ENCODE measurements around the gene CCDC171.
"Not testable (repeated sequence)": the region's sequence is repeated elsewhere in the genome, so short reads cannot be mapped to it uniquely, and the experiment has no call there.

The CCDC171 gene

DNA sequence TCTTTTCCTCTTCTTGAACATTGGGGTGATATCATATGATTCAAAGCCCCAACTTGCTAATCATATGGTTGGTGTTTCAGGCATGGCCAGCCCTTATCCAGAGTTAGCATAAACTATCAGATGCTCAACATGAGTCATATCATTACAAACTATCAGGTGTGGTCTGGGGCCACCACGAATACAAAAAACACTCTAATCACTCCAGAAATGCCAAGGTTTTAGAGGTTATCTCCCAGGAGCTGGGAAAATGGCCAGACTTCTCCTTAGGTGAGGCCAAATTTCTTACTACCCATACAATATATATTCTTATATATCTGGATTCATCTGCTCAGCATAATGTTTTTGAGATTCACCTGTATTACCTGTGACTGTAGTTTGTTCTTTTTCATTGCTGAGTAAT is 210.5 kb downstream of the CCDC171 start:
- no peak for DNase-seq (ENCODE audit: low spot score)

- DNase-seq (ENCODE audit: low spot score) = no peak
These were observed 211.3 kb downstream of the CCDC171 start for GRCh38 chr9:15764131-15764530.

- DNase-seq (ENCODE audit: low spot score) = no peak
These were observed 216.7 kb downstream of the CCDC171 start for GRCh38 chr9:15769547-15769946.

DNA sequence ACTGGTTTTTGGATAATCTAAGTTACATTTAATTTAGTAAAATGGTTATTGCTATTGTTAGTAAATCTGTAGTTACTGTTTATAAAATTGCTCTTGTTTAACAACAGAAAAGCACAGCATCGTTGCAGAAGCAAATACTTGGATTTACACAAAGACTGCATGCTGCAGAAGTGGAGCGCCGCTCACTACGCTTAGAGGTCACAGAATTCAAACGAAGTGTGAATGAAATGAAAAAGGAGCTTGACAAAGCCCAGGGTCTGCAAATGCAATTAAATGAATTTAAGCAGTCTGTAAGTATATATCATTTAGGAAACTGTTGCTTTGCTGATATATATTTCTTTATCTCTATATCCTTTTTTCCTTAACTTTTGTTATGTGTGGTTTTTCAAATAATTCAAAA is 226.0 kb downstream of the CCDC171 start:
- DNase-seq (ENCODE audit: low spot score) = no peak

- DNase-seq (ENCODE audit: low spot score) = no peak
These were observed 229.3 kb downstream of the CCDC171 start for GRCh38 chr9:15782106-15782505.

- no peak for DNase-seq (ENCODE audit: low spot score)
These were observed 232.7 kb downstream of the CCDC171 start for GRCh38 chr9:15785584-15785983.

DNA sequence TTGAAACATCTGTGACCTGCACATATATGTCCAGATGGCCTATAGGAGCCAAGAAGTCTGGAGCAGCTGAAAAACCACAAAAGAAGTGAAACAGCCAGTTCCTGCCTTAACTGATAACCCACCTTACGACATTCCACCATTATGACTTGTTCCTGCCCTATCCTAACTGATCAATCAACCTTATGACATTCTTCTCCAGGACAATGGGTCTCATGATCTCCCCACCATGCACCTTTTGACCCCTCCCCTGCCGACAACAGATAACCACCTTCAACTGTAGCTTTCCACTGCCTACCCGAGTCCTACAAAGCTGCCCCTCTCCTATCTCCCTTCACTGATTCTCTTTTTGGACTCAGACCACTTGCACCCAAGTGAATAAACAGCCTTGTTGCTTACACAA is 233.8 kb downstream of the CCDC171 start:
- no peak for DNase-seq (ENCODE audit: low spot score)

GRCh38 chr9:15810219-15810899 is 257.5 kb downstream of the CCDC171 start:
- DNase-seq (ENCODE audit: low spot score) = not testable (repeated sequence)

DNA sequence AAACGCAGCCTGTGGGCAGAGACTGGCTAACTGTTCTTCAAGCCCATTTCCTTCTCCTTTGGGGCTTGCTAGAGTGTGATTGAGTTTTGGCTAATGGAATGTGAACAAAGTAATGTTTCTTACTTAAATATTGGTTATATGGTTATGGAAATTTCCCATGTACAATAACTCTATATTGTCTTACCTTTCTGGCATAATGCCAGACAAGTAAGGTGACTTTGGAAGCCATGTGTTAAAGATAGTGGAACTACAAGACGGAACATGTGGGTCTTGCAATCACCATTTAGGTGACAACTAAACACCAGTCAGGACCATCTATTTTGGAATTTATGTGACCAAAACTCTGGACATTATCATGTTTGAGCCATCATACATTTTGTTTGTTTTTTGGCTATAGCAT is 260.2 kb downstream of the CCDC171 start:
- DNase-seq (ENCODE audit: low spot score) = no peak

DNA sequence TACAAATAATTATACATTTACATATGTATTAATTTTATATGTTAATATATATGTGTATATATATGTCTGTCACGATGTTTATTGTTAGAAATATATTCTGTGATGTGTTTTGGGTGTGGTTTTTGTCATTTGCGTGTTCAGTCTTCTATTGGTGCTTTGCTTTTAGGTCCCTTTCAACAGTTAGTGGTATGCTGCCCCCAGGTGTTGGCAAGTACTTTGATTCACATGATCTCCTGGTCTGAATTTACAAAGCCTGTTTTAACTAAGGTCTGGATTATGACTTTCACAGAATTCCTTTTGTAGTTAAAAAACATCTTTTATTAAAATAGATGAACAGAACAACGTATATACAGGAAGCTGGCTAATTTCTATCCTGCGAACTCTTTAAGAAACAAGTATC is 271.5 kb downstream of the CCDC171 start:
- no peak for DNase-seq (ENCODE audit: low spot score)

- no peak for DNase-seq (ENCODE audit: low spot score)
These were observed 278.5 kb downstream of the CCDC171 start for GRCh38 chr9:15831384-15831783.

- DNase-seq (ENCODE audit: low spot score) = no peak
These were observed 281.7 kb downstream of the CCDC171 start for GRCh38 chr9:15834541-15834940.

GRCh38 chr9:15837079-15837679 is 284.3 kb downstream of the CCDC171 start:
- DNase-seq (ENCODE audit: low spot score) = peak; percentile 6

DNA sequence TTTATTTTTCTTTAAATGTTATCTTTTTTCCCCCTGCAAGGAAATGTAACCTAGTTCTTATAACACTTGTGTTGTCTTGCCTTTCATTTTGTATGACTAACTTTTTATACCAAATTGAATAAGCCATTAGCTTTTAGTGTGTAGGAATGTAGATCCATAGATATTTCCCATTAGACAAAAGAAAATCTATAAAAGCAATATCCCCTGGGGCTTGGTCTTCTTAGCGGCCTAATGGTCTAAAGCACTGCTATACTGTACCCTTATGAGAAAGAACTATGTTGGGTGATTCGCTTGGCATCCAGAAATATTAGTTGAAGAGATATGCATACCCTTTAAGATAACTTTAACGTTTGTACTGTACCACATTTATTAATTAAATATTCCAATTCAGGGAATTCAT is 289.2 kb downstream of the CCDC171 start:
- no peak for DNase-seq (ENCODE audit: low spot score)

DNA sequence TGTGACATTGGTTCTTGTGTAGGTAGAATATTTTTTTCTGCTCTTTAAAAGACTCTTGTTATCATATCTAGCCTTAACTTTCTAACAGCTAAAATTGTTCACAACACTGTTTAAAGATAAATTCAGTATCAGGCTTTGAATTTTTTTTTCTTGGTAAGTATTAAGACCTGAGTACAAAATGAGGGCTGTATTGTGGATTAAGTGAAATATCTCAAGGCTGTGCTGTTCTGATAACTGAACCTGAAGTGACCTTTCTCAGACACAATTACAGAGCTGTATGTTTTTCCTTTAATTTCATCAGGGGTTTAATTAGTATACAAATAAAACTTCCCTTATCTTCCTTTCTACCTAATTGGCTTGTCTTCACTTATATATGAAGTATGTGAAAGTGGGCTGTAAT is 290.5 kb downstream of the CCDC171 start:
- no peak for DNase-seq (ENCODE audit: low spot score)

- DNase-seq (ENCODE audit: low spot score) = no peak
These were observed 291.1 kb downstream of the CCDC171 start for GRCh38 chr9:15843931-15844330.

DNA sequence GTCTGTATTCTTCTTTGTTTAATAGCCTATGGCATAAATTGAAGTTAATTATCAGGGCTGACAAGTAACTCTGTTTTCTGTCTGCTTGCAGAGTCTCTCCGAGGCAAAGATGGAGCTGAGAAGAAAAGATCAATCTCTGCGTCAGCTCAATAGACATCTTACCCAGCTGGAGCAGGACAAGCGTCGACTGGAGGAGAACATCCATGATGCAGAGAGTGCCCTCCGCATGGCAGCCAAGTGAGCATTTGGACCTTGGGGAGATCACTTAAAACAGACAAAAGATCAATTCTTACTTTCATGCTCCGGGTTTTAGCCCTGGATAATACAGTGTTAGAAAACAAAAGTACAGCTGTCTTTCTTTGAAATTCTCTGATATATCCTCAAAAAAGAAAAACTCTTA is 293.8 kb downstream of the CCDC171 start:
- DNase-seq (ENCODE audit: low spot score) = no peak

- no peak for DNase-seq (ENCODE audit: low spot score)
These were observed 297.0 kb downstream of the CCDC171 start for GRCh38 chr9:15849871-15850270.

DNA sequence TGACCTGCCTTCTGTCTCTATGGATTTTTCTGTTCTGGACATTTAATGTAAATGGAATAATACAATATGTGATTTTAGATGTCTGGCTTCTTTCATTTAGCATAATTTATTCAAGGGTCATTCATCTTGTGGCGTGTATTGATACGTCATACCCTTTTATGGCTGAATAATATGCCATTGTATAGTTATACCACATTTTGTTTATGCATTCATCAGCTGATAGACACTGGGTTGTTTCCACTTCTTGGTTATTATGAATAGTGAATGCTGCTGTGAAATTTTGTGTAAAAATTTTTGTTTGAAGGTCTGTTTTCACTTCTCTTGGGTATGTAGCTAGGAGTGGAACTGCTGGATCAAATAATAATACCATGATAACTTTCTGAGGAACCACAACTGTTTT is 298.9 kb downstream of the CCDC171 start:
- no peak for DNase-seq (ENCODE audit: low spot score)

GRCh38 chr9:15856591-15856990 is 303.7 kb downstream of the CCDC171 start:
- DNase-seq (ENCODE audit: low spot score) = no peak

- DNase-seq (ENCODE audit: low spot score) = no peak
These were observed 314.5 kb downstream of the CCDC171 start for GRCh38 chr9:15867334-15867733.

GRCh38 chr9:15867988-15868387 is 315.1 kb downstream of the CCDC171 start:
- DNase-seq (ENCODE audit: low spot score) = no peak

- no peak for DNase-seq (ENCODE audit: low spot score)
These were observed 320.8 kb downstream of the CCDC171 start for GRCh38 chr9:15873573-15874177.

DNA sequence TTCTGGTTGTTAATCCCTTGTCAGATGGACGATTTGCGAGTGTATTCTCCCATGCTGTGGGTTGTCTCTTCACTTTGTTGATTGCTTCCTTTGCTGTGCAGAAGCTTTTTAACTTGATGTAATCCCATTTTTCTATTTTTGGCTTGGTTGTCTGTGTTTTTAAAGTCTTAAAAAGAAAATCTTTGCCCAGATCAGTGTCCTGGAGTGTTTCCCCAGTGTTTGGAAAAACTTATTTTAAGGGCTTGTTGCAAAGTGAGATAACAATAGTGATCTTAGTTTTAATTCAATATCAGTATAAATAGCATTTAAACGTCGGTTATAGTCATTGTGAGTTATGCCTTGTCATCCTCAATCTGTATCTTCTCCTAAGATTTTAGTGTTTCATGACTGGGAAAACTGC is 329.5 kb downstream of the CCDC171 start:
- DNase-seq (ENCODE audit: low spot score) = no peak

All from HuH-7.5 (cell line).